GM06990 (cell line): ENCODE measurements around the gene TMEM62.

Experiments
- DNase-seq: peaks from one replicate; pipeline ENCODE4 v3.0.0-alpha.2; 2011; ENCODE audit not compliant: insufficient read length; ENCODE audit errors: extremely low read depth
- H3K27me3 ChIP-seq: replicated peaks from 2 replicates; pipeline ENCODE4 v1.6.0; 2011; ENCODE audit warnings: low read length; ENCODE audit not compliant: control insufficient read depth, insufficient read depth
- H3K36me3 ChIP-seq: 2 replicates; pipeline ENCODE4 v1.5.1; 2011; ENCODE audit warnings: low read length; ENCODE audit not compliant: control insufficient read depth, insufficient read depth
- H3K4me3 ChIP-seq: replicated peaks from 2 replicates; pipeline ENCODE4 v1.5.1; 2011; ENCODE audit warnings: low read depth, mild to moderate bottlenecking, control low read depth, low read length
- CTCF ChIP-seq: IDR thresholded peaks from 2 replicates; pipeline ENCODE4 v1.5.1; 2011; ENCODE audit warnings: low read length, control low read depth, mild to moderate bottlenecking, inconsistent platforms; ENCODE audit not compliant: insufficient read depth, poor library complexity, severe bottlenecking

TMEM62 gene

GRCh38 chr15:43133430-43134156 lies at the start of gene TMEM62:
Gene TMEM62, plus strand, starts transcription at chr15:43133586. Its CDS starts 217 bp downstream, at chr15:43133803.
- peak; percentile 90 for DNase-seq
- TF ChIP-seq CTCF = no peak
- H3K36me3 ChIP-seq = peaks cover 9% of the 10 kb centered on the region
- H3K4me3 ChIP-seq = peak within 1 kb of the TSS; percentile 78
- no peaks in the 10 kb centered on the region for H3K27me3 ChIP-seq

- no peak for TF ChIP-seq CTCF
- no peak overlapping the region for H3K4me3 ChIP-seq
- no peaks in the 10 kb centered on the region for H3K27me3 ChIP-seq
- DNase-seq = no peak
- H3K36me3 ChIP-seq = peaks cover 2% of the 10 kb centered on the region
These were observed 47.5 kb upstream of the TMEM62 start for GRCh38 chr15:43085921-43086320.

GRCh38 chr15:43086551-43086950 lies 46.8 kb upstream of the TMEM62 start:
- Histone ChIP-seq H3K27me3 (no peaks in the 10 kb centered on the region), H3K4me3 (no peak overlapping the region), H3K36me3 (peaks cover 2% of the 10 kb centered on the region)
- peak; percentile 31 for DNase-seq
- TF ChIP-seq CTCF = no peak

- DNase-seq = no peak
- Histone ChIP-seq H3K27me3 (no peaks in the 10 kb centered on the region), H3K36me3 (no peaks in the 10 kb centered on the region; the same call in 1 of the 2 replicates), H3K4me3 (no peak overlapping the region)
- TF ChIP-seq CTCF = no peak
These were observed 41.5 kb upstream of the TMEM62 start for GRCh38 chr15:43091859-43092258.

- DNase-seq = no peak
- TF ChIP-seq CTCF = no peak
- no peaks in the 10 kb centered on the region for H3K27me3 ChIP-seq
- no peak overlapping the region for H3K4me3 ChIP-seq
- no peaks in the 10 kb centered on the region; the same call in 1 of the 2 replicates for H3K36me3 ChIP-seq
These were observed 40.4 kb upstream of the TMEM62 start for GRCh38 chr15:43093026-43093425.

- Histone ChIP-seq H3K27me3 (no peaks in the 10 kb centered on the region), H3K36me3 (no peaks in the 10 kb centered on the region; the same call in 1 of the 2 replicates), H3K4me3 (no peak overlapping the region)
- no peak for DNase-seq
- TF ChIP-seq CTCF = no peak
These were observed 38.9 kb upstream of the TMEM62 start for GRCh38 chr15:43094416-43095030.
